Suprapubic skin (tissue), 4 donors: ENCODE data around the gene SPATA32. TPM values are rescaled to one million over a fixed set of nuclear protein-coding genes. Genes with fewer than 3 reads are reported as not detected.
A peak's percentile ranks its signal among the peaks of the same experiment; 100 is the strongest.

Experiments
- DNase-seq, 2 donors: peaks; one replicate each; pipeline ENCODE4 v3.0.0-alpha.2; 2019; ENCODE audit warnings: low spot score in 2 of 2
- H3K27ac ChIP-seq: fragments of 200-600 bp; sonication (generic); one replicate; pipeline ENCODE4 v1.5.1; 2019
- H3K27me3 ChIP-seq: fragments of 200-600 bp; sonication (generic); one replicate; pipeline ENCODE4 v1.5.1; 2019
- H3K36me3 ChIP-seq: fragments of 200-600 bp; sonication (generic); one replicate; pipeline ENCODE4 v1.5.1; 2019
- H3K4me1 ChIP-seq: fragments of 200-600 bp; sonication (generic); one replicate; pipeline ENCODE4 v1.5.1; 2019
- H3K4me3 ChIP-seq: fragments of 200-600 bp; sonication (generic); one replicate; pipeline ENCODE4 v1.5.1; 2019; ENCODE audit warnings: mild to moderate bottlenecking
- H3K9me3 ChIP-seq: fragments of 200-600 bp; sonication (generic); one replicate; pipeline ENCODE4 v1.5.1; 2019
- CTCF ChIP-seq, 2 donors: fragments of 200-600 bp in 1 of 2; fragments of 450-650 bp in 1 of 2; sonication (generic) in 1 of 2; IDR thresholded peaks; one replicate each; pipeline ENCODE4 v1.5.1; 2016 to 2019; ENCODE audit warnings: antibody characterized with exemption in 2 of 2, mild to moderate bottlenecking in 1 of 2, moderate library complexity in 1 of 2
- EP300 ChIP-seq: sonication (generic); formaldehyde crosslinking; IDR thresholded peaks from one replicate; pipeline ENCODE4 v1.6.1; 2017; ENCODE audit warnings: antibody characterized with exemption
- POLR2A ChIP-seq, 2 donors: fragments of 450-650 bp; IDR thresholded peaks; one replicate each; pipeline ENCODE4 v1.6.1; 2017; ENCODE audit warnings: antibody characterized with exemption in 2 of 2, mild to moderate bottlenecking in 2 of 2, moderate library complexity in 2 of 2
- POLR2AphosphoS5 ChIP-seq, 3 donors: sonication (generic); formaldehyde crosslinking; IDR thresholded peaks; one replicate each; pipeline ENCODE4 v1.6.1; 2017; ENCODE audit warnings: antibody characterized with exemption in 3 of 3
- WGBS: methylation state at CpG from one replicate; pipeline ENCODE4 v1.1.5; 2018; 5-methylcytosine and 5-hydroxymethylcytosine counted together
- total RNA-seq, 4 donors: library from RNA; depleted of rRNA; stranded (reverse); fragments of >200 nt; gene quantifications; one replicate each; pipeline ENCODE4 v1.1.0, GENCODE V29; 2016

Gene SPATA32
- total RNA-seq, 4 donors from 2014 or later, result not detected

GRCh38 chr17:45299361-45299760 is 37.5 kb upstream of the SPATA32 start:
- H3K27me3 ChIP-seq, result no peaks in the 10 kb centered on the region
- DNase-seq, result no peak
- no peaks in the 10 kb centered on the region for H3K36me3 ChIP-seq
- no peaks in the 10 kb centered on the region for H3K9me3 ChIP-seq
- WGBS, result 53% methylated on average over 2 of the region's 2 CpGs
- H3K4me1 ChIP-seq, result peaks cover 83% of the 10 kb centered on the region
- H3K27ac ChIP-seq, result peak overlapping the region; percentile 59
- no peak overlapping the region for H3K4me3 ChIP-seq
- no peak for TF ChIP-seq POLR2AphosphoS5 (IDR thresholded peaks at IDR 0.05)
- TF ChIP-seq POLR2A (IDR thresholded peaks at IDR 0.05), result no peak
- no peak for TF ChIP-seq CTCF (IDR thresholded peaks at IDR 0.05)
- TF ChIP-seq EP300, result no peak

GRCh38 chr17:45298546-45299285 is 36.8 kb upstream of the SPATA32 start:
- Histone ChIP-seq H3K27ac (peak overlapping the region; percentile 59), H3K36me3 (no peaks in the 10 kb centered on the region), H3K4me3 (no peak overlapping the region), H3K9me3 (no peaks in the 10 kb centered on the region), H3K27me3 (no peaks in the 10 kb centered on the region), H3K4me1 (peaks cover 87% of the 10 kb centered on the region)
- no peak for DNase-seq
- TF ChIP-seq POLR2AphosphoS5 (IDR thresholded peaks at IDR 0.05) (no peak), CTCF (IDR thresholded peaks at IDR 0.05) (no peak), EP300 (no peak)
- WGBS, result 67% methylated on average over 8 of the region's 8 CpGs

- H3K9me3 ChIP-seq, result no peaks in the 10 kb centered on the region
- no peak overlapping the region for H3K27ac ChIP-seq
- no peaks in the 10 kb centered on the region for H3K27me3 ChIP-seq
- no peak for DNase-seq
- peaks cover 90% of the 10 kb centered on the region for H3K4me1 ChIP-seq
- TF ChIP-seq POLR2AphosphoS5 (IDR thresholded peaks at IDR 0.05) (no peak), POLR2A (IDR thresholded peaks at IDR 0.05) (no peak), CTCF (IDR thresholded peaks at IDR 0.05) (no peak), EP300 (no peak)
- no peak overlapping the region for H3K4me3 ChIP-seq
- 6% methylated on average over 1 of the region's 1 CpG for WGBS
- H3K36me3 ChIP-seq, result no peaks in the 10 kb centered on the region
Measured at GRCh38 chr17:45296833-45297124, 34.9 kb upstream of the SPATA32 start.

- H3K27ac ChIP-seq, result peak overlapping the region; percentile 8
- no peak for TF ChIP-seq CTCF (IDR thresholded peaks at IDR 0.05)
- no peak for TF ChIP-seq POLR2A (IDR thresholded peaks at IDR 0.05)
- no peak for TF ChIP-seq POLR2AphosphoS5 (IDR thresholded peaks at IDR 0.05)
- TF ChIP-seq EP300, result no peak
- 71% methylated on average over 7 of the region's 7 CpGs for WGBS
- no peaks in the 10 kb centered on the region for H3K9me3 ChIP-seq
- H3K36me3 ChIP-seq, result no peaks in the 10 kb centered on the region
- H3K4me1 ChIP-seq, result peaks cover 93% of the 10 kb centered on the region
- H3K27me3 ChIP-seq, result no peaks in the 10 kb centered on the region
- H3K4me3 ChIP-seq, result no peak overlapping the region
- DNase-seq, result no peak
Measured at GRCh38 chr17:45296003-45296832, 34.3 kb upstream of the SPATA32 start.

- no peaks in the 10 kb centered on the region for H3K27me3 ChIP-seq
- 33% methylated on average over 3 of the region's 3 CpGs for WGBS
- H3K4me1 ChIP-seq, result peaks cover 96% of the 10 kb centered on the region
- peak overlapping the region; percentile 72 for H3K27ac ChIP-seq
- H3K4me3 ChIP-seq, result no peak overlapping the region
- TF ChIP-seq POLR2A (IDR thresholded peaks at IDR 0.05) (no peak), CTCF (IDR thresholded peaks at IDR 0.05) (no peak), POLR2AphosphoS5 (IDR thresholded peaks at IDR 0.05) (no peak), EP300 (no peak)
- no peak for DNase-seq
- H3K36me3 ChIP-seq, result no peaks in the 10 kb centered on the region
- no peaks in the 10 kb centered on the region for H3K9me3 ChIP-seq
Measured at GRCh38 chr17:45294506-45294905, 32.6 kb upstream of the SPATA32 start.
